GM19099 (cell line): ENCODE results near the gene ZPLD1.

Experiments
- POLR2A ChIP-seq: IDR thresholded peaks from 3 replicates; pipeline ENCODE4 v1.6.1; 2011; ENCODE audit warnings: low read depth; ENCODE audit not compliant: insufficient read length; ENCODE audit errors: extremely low read depth

Gene ZPLD1

GRCh38 chr3:102488331-102488730, 53.5 kb downstream of the ZPLD1 start:
- TF ChIP-seq POLR2A: no peak

GRCh38 chr3:102492300-102492699, 57.5 kb downstream of the ZPLD1 start:
- no peak for TF ChIP-seq POLR2A

GRCh38 chr3:102497571-102497970, 62.8 kb downstream of the ZPLD1 start:
- TF ChIP-seq POLR2A: no peak

- TF ChIP-seq POLR2A: no peak
Observed at GRCh38 chr3:102505542-102505941, 70.7 kb downstream of the ZPLD1 start.

GRCh38 chr3:102510663-102511062, 75.8 kb downstream of the ZPLD1 start:
- TF ChIP-seq POLR2A: no peak

GRCh38 chr3:102511168-102511567, 76.4 kb downstream of the ZPLD1 start:
- TF ChIP-seq POLR2A: no peak

- no peak for TF ChIP-seq POLR2A
Observed at GRCh38 chr3:102511639-102512038, 76.8 kb downstream of the ZPLD1 start.

GRCh38 chr3:102512734-102513504, 78.1 kb downstream of the ZPLD1 start:
- TF ChIP-seq POLR2A: no peak

GRCh38 chr3:102514241-102514640, 79.4 kb downstream of the ZPLD1 start:
- TF ChIP-seq POLR2A: no peak

- TF ChIP-seq POLR2A: no peak
Observed at GRCh38 chr3:102521246-102521645, 86.4 kb downstream of the ZPLD1 start.

GRCh38 chr3:102525624-102526023, 90.8 kb downstream of the ZPLD1 start:
- no peak for TF ChIP-seq POLR2A

- no peak for TF ChIP-seq POLR2A
Observed at GRCh38 chr3:102526865-102527264, 92.0 kb downstream of the ZPLD1 start.

GRCh38 chr3:102528727-102529126, 93.9 kb downstream of the ZPLD1 start:
- no peak for TF ChIP-seq POLR2A
